Activated CD8-positive, alpha-beta memory T cell treated with anti-CD3 and anti-CD28 coated beads for 24 hours (primary cell): ENCODE data around the gene SEC31A.
"Not testable (repeated sequence)": the region's sequence is repeated elsewhere in the genome, so short reads cannot be mapped to it uniquely, and the experiment has no call there.

Experiments used
- DNase-seq: peaks from one replicate; pipeline ENCODE4 v3.0.0-alpha.2; 2020

SEC31A gene

GRCh38 chr4:82890901-82891706 lies at the start of gene SEC31A:
Gene SEC31A (minus strand): TSS chr4:82891153. CDS start chr4:82881936, 9,217 bp downstream.
- peak; percentile 97 for DNase-seq

GRCh38 chr4:82939414-82939813 lies 48.5 kb upstream of the SEC31A start:
- no peak for DNase-seq

- DNase-seq, result no peak
Observed at GRCh38 chr4:82934441-82934840, 43.5 kb upstream of the SEC31A start.

- no peak for DNase-seq
Observed at GRCh38 chr4:82930848-82931755, 40.1 kb upstream of the SEC31A start.

GRCh38 chr4:82921795-82922194 lies 30.8 kb upstream of the SEC31A start:
- no peak for DNase-seq

- DNase-seq, result no peak
Observed at GRCh38 chr4:82919386-82919785, 28.4 kb upstream of the SEC31A start.

GRCh38 chr4:82918091-82918490 lies 27.1 kb upstream of the SEC31A start:
- DNase-seq, result no peak

GRCh38 chr4:82913968-82914367 lies 23.0 kb upstream of the SEC31A start:
- DNase-seq, result not testable (repeated sequence)

- no peak for DNase-seq
Observed at GRCh38 chr4:82913305-82913704, 22.4 kb upstream of the SEC31A start.

- DNase-seq, result no peak
Observed at GRCh38 chr4:82909326-82909725, 18.4 kb upstream of the SEC31A start.

- DNase-seq, result no peak
Observed at GRCh38 chr4:82906469-82906868, 15.5 kb upstream of the SEC31A start.

- no peak for DNase-seq
Observed at GRCh38 chr4:82905205-82905604, 14.3 kb upstream of the SEC31A start.

GRCh38 chr4:82903737-82904136 lies 12.8 kb upstream of the SEC31A start:
- no peak for DNase-seq

GRCh38 chr4:82901183-82901718 lies 10.3 kb upstream of the SEC31A start:
- no peak for DNase-seq

- peak; percentile 97 for DNase-seq
Observed at GRCh38 chr4:82900411-82901182, 9.6 kb upstream of the SEC31A start, which contains the start of gene THAP9. Gene THAP9 (plus strand): TSS chr4:82900735. CDS start chr4:82900803, 68 bp downstream.

- DNase-seq, result no peak
Observed at GRCh38 chr4:82900066-82900410, 9.1 kb upstream of the SEC31A start.

- DNase-seq, result no peak
Observed at GRCh38 chr4:82899374-82900065, 8.6 kb upstream of the SEC31A start.

GRCh38 chr4:82898322-82899243 lies 7.6 kb upstream of the SEC31A start:
- DNase-seq, result no peak

GRCh38 chr4:82896755-82897154 lies 5.8 kb upstream of the SEC31A start:
- DNase-seq, result no peak

- DNase-seq, result no peak
Observed at GRCh38 chr4:82893942-82894341, 3.0 kb upstream of the SEC31A start.

GRCh38 chr4:82892467-82892802 lies 1.5 kb upstream of the SEC31A start:
- DNase-seq, result no peak
